HG03025 (cell line): ENCODE data around the gene PBX3.

Experiments used
- ATAC-seq: cut with Tn5 transposase; IDR thresholded peaks from one replicate; pipeline ENCODE4 v1.9.1; 2021; ENCODE audit warnings: mild to moderate bottlenecking, moderate library complexity; ENCODE audit not compliant: unreplicated experiment, low FRiP score

PBX3 gene

DNA sequence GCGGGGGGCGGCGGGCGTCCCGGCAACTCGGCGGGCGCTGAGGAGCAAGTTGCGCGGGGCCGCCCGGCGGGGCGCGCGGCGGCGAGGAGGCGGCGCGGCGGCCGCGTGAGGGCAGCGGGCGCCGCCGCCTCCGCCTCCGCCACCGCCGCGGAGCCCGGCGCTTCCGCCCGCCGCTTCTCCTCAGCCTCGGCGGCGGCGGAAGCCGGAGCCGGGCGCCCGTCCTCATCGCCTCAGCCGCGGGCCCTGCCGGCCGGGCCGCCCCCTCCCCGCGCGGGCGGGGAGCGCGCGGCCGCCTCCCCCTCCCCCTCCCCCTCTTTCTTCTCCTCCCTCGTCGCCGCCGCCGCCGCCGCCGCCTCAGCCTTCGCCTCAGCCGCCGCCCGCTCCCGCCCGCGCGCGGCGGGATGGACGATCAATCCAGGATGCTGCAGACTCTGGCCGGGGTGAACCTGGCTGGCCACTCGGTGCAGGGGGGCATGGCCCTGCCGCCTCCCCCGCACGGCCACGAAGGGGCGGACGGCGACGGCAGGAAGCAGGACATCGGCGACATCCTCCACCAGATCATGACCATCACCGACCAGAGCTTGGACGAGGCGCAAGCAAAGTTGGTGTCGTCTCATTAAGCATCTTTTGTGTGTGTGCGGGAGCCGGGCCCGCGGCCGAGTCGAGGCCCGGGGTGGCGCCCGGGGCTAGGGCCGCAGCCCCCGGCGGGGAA, at the start of gene PBX3:
PBX3 (plus strand) TSS at position 321 of the 712 bp plus-strand sequence.
- ATAC-seq: peak; percentile 9

DNA sequence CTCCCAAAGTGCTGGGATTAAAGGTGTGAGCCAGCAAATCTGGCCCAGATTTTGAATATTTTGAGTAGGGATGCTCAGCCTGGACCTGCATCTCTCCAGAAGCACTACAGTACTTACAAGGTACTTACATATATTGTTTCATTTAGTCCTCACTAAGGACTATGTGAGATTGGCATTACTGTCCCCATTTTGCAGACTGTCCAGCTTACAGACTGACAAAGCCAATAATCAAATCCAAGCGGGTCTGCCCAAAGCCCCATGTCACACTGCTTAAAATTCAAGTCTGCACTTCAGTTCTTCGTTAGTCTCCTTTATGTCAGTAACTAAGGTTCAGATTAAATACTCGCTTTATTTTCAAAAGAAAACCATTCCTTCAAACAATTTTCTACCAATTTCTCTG, 47.3 kb upstream of the PBX3 start:
- no peak for ATAC-seq

- ATAC-seq: no peak
These were observed 46.4 kb upstream of the PBX3 start for GRCh38 chr9:125700791-125701190.

GRCh38 chr9:125701351-125701750, 45.8 kb upstream of the PBX3 start:
- no peak for ATAC-seq

- ATAC-seq: no peak
These were observed 43.5 kb upstream of the PBX3 start for GRCh38 chr9:125703662-125704061.

DNA sequence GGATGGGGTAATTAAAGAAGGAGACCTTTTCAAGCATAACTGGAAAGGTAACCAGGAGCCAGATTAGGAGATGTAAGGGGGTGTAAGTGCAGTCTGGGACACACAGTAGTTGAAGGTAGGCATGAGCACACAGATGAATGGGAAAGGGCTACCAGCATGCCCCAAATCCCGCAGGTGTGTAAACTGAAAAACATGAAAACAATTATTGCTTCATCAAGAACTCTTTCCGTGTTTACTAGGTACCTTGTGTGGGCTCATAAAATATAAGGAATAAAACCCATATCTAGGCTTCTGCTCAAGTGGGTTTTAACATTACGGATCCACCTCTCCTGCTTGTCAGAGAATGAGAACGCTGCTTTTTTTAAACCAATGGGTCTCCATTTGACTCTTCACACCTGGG, 41.3 kb upstream of the PBX3 start:
- no peak for ATAC-seq

DNA sequence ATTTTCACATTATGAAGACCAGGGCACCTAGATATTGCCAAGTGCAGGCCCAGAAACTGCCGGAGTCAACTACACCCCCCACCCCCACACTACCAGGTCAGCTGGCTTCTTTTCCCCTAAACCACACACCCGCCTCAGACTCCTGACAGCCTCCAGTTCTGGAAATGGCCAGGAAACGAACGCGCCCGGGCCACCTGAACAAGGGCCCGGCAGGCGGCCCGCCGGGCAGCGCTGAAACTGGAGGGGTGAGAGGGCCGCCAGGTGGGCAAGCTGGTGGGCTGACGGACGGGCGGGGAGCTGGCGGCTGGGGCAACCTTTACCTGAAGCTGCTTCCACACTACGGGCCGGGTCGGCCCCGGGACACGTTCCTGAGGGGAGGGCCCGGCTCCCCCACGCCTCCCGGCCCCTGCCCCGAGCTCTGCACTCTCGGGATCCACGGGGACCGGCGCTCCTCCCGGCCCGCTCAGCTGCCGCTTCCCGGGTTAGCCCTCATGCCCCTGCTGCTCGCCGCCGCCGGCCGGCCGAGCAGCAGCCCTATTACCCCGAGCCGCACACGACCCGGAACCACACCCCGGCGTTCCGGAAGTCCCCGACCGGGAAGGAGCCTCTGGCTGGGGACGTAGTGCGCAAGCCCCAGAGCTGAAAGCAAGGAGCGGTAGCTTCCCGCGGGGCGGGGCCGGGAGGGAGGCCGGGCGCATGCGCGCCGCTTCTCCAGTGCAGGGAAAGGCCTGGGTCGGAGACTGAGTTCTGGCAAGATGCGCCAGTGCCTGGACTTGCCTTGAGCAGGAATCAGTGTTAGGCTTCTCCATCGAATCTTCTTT, 40.3 kb upstream of the PBX3 start, which contains the start of gene MAPKAP1:
MAPKAP1 (minus strand) TSS at position 558 of the 821 bp plus-strand sequence. CDS start 34,634 bp downstream, outside the sequence.
- peak; percentile 73 for ATAC-seq

DNA sequence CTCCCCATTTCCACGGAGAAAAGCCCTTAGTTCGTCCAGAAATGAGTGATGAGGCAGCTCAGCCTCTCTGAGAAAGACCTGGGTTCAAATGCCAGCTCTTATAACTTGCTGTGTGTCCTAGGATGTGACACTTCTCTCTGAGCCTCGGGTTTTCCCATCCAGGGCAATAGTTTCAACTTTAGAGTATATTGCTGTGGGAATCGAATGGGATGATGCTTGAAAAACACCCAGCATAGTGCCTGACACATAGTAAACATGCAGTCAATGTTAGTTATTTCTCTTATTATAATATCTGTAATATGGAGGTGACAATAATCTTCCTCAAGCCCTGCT, 39.7 kb upstream of the PBX3 start:
- no peak for ATAC-seq

DNA sequence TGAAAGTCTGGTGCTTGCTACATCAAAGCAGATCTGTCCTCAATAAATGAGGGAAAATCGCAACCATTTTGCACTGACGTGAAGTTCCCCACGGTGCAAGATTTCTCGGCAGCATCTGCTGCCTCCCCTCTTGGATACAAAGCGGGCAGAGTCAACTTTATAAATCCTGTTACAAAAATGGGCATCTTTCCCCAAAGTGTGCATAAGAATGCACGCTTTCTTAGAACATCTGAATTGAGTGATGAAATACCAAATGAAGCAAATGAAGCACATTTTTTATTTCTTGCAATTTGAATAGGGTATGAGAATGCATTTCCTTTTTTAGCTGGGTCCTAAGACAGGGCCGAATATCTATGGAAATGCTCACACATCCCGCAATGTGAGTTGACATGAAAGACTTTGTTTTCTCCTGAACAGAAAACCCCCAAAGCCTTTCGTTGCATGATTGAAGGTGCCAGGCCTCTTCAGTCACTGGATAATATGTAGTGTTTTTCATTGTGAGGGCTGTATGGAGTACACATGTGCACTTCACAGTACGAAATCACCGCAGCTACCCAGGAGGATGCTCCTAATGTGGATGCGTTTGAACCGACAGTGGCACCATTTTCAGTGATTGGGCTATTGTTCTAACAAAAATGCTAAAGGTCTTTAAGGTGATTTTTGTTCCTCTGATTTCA, 20.6 kb upstream of the PBX3 start:
- no peak for ATAC-seq

DNA sequence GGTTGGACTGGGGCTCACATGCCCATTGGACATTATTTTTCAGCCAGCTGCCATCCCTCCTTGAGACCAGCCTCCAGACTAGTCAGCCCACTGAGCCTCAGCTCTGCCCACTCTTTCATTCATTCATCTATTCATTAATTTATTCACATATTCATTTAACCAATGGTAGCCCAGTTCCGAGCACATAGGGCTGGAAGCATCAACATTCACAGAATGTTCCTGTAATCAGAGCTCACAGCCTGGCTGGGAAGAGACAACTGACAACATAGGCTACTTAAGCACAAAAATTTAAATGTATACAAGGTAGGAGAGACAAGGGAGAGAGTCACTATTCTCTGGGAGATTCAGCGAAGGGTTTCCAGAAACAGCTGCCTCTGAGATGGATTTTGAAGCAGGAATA, 17.0 kb upstream of the PBX3 start:
- no peak for ATAC-seq

DNA sequence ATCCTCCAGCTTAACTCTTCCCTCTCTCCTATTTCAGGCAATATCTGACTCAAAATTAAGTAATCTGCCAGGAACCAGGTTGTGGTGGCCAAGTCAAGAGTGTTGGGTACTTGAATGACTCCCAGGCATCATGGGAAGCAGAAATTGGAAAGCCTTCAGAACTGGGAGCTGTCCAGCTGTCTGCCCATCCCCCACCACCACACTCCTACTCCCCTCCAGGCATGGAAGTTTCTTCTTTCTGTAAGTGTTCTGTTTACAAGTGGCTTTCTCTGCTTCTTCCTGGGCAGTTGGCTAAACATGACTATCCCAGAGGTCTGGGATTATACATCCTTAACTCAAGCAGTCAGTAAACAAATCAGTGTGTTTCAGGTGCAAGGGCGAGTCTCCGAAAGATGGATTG, 14.6 kb upstream of the PBX3 start:
- no peak for ATAC-seq

DNA sequence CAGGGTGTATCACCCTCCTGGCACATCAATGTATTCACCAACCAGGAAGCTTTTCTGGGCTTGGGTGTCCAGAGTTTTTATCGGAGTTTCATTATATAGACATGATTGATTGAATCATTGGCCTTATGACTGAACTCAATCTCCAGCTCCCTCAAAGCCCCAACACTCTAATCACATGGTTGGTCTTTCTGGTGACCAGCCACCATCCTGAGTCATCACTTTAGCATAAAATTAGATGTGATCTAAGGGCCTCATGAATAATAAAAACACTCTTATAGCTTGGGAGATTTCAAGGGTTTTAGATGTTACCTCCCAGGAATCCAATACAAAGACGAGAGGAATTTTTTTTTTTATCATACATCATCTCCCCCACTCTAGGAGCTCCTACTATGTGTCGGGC, 7.7 kb upstream of the PBX3 start:
- no peak for ATAC-seq

GRCh38 chr9:125742657-125743056, 4.5 kb upstream of the PBX3 start:
- ATAC-seq: no peak

- ATAC-seq: no peak
These were observed 3.3 kb upstream of the PBX3 start for GRCh38 chr9:125743682-125744428.

DNA sequence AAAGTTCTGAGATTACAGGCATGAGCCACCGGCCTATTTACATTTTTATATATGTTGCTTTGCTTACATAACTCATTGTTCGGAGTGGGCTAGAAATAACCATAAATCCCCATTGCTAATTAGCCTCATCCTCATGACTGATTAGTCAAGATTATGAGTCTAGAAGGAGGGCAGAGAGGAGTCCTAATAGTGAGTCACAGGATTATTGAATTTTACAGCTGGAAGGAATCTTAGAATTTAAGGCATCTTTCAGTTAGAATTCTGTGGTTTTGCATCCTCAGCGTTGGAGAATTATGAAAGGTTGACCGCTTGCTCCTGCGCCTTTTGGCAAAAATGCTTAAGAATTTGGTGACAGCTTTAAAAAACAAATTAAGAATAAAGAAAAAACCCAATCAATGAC, 2.6 kb upstream of the PBX3 start:
- no peak for ATAC-seq

GRCh38 chr9:125745018-125745417, 2.2 kb upstream of the PBX3 start:
- ATAC-seq: no peak

- ATAC-seq: no peak
These were observed 1.5 kb upstream of the PBX3 start for GRCh38 chr9:125745682-125746016.

- ATAC-seq: peak; percentile 67
These were observed 978 bp upstream of the PBX3 start for GRCh38 chr9:125746017-125746773.

DNA sequence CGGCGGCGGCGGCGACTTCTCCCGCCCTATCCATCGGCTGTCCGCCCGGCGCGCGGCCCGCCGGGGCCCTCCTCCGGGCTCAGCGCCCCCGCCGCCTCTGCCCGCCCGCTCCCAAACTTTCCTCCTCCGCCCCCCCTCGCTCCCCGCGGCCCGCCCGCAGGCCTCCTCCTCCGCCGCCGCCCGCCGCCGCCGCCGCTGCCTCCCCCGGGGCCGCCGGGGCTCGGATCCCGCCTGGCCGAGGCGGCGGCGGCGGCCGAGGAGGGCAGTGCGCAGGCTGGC, 460 bp upstream of the PBX3 start:
- peak; percentile 22 for ATAC-seq

- no peak for ATAC-seq
These were observed 732 bp downstream of the PBX3 start for GRCh38 chr9:125747765-125748445.
